PC-3 (cell line): ENCODE measurements around the gene MTF1.

Source experiments
- EZH2 ChIP-seq: fragments of 300-600 bp; sonication (generic); IDR thresholded peaks from one replicate; pipeline ENCODE4 v1.6.1; 2017; ENCODE audit warnings: antibody characterized with exemption, mild to moderate bottlenecking, low read length; ENCODE audit not compliant: unreplicated experiment
- EZH2phosphoT487 ChIP-seq: fragments of 300-600 bp; sonication (generic); IDR thresholded peaks from 2 replicates; pipeline ENCODE4 v1.6.1; 2018; ENCODE audit warnings: mild to moderate bottlenecking, antibody characterized with exemption, low read length, borderline replicate concordance
- TF ChIP-seq, protein P1 (sequence below): fragments of 300-600 bp; sonication (generic); conservative IDR thresholded peaks from 2 replicates; pipeline ENCODE4 v1.5.1; 2017; ENCODE audit warnings: antibody characterized with exemption, low read depth, mild to moderate bottlenecking, low read length

DNA sequence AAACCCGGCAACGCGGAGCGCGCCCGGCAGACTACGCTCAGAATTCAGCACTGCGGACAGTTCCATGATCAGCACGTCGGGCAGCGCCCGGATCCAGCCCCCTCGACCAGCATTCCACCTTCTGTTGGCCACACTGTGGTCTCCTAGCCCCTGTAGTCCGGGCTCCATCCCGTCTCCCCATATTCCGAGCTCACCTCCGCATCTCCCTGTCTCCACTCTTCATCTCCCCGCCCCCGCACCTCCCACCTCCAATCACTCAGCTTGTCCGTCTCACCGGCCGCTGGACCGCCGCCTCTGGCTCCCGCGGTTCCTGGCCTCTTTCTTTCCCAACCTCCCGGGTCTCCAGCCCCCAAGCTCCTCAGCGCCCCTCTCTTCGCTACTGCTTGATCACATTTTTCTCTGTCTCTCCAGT lies 95.0 kb downstream of the MTF1 start:
- TF ChIP-seq, protein P1, sequence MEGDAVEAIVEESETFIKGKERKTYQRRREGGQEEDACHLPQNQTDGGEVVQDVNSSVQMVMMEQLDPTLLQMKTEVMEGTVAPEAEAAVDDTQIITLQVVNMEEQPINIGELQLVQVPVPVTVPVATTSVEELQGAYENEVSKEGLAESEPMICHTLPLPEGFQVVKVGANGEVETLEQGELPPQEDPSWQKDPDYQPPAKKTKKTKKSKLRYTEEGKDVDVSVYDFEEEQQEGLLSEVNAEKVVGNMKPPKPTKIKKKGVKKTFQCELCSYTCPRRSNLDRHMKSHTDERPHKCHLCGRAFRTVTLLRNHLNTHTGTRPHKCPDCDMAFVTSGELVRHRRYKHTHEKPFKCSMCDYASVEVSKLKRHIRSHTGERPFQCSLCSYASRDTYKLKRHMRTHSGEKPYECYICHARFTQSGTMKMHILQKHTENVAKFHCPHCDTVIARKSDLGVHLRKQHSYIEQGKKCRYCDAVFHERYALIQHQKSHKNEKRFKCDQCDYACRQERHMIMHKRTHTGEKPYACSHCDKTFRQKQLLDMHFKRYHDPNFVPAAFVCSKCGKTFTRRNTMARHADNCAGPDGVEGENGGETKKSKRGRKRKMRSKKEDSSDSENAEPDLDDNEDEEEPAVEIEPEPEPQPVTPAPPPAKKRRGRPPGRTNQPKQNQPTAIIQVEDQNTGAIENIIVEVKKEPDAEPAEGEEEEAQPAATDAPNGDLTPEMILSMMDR, result no peak
- TF ChIP-seq EZH2 (no peak), EZH2phosphoT487 (no peak)
